SK-MEL-5 (cell line): ENCODE measurements around the gene CPN1. TPM values are rescaled to one million over a fixed set of nuclear protein-coding genes. Genes with fewer than 3 reads are reported as not detected.

Source experiments
- DNase-seq: peaks from one replicate; pipeline ENCODE4 v3.0.0-alpha.2; 2016; ENCODE audit warnings: low read depth, low spot score
- in situ Hi-C: cut with HindIII; loops from 2 replicates; pipeline ENCODE4 v1.10.0; 2016; ENCODE audit warnings: low sequenced_read_pairs, high pct_unique_total_duplicates, low pct_unique_long_range_greater_than_20kb
- total RNA-seq: library from RNA; depleted of rRNA; stranded (reverse); fragments of >200 nt; shearing (Covaris generic); gene quantifications from 2 replicates; pipeline ENCODE4 v1.2.3, GENCODE V29; 2014

Gene CPN1
- total RNA-seq, 1 experiment from 2014 or later, result 69.4 TPM

DNA sequence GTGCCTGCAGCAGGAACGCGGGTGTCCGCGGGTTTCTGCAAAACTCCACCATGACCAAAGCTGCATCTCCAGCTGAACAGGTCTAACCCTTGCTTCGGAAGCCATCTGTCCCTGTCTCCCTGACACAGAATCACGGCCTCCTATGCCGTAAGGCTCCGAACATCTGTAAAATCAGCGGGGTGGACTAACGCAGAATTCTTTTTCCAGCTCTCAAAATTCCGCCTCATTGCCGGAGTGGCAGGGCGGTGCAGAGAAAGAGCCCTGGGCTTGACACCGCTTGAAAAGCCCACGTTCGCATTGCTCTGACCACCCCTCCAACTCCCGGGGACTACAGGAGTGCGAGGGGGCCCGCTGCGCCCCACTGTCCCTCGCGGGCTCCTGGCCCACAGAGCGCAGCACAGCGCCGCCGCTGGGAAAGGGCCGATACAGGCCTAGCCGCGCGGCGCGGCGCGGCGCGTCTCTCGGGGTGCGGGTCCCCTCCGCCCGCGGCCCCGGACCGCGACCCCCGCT lies 72.3 kb downstream of the CPN1 start:
- peak; percentile 2 for DNase-seq
- in situ Hi-C loops, result no loop called here

DNA sequence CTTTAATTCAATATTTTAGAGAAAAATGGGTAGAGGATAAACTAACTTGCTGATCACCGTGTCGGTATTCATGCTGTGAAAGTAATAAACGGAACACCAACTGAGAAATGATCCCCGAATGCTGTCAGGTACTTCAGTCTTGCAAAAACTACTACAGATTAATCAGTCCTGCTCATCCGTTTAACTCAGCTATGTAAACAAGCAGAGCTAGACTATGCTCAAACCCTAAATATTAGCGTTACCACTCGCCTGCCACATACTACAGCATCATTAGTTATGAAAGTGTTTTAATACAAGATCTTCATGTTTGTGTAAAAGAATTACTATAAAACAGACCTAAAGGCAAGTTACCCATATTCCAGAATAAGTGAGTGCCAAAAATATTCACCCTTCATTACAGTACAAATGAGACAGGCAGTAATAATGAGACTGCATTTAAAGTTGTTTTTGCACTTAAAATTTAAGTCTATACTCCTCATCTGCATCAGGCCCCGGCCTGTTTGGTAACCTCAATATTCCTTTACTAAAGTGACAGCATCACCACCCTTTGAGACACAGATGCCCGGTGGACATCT lies 72.9 kb downstream of the CPN1 start:
- in situ Hi-C loops, result no loop called here
- no peak for DNase-seq

DNA sequence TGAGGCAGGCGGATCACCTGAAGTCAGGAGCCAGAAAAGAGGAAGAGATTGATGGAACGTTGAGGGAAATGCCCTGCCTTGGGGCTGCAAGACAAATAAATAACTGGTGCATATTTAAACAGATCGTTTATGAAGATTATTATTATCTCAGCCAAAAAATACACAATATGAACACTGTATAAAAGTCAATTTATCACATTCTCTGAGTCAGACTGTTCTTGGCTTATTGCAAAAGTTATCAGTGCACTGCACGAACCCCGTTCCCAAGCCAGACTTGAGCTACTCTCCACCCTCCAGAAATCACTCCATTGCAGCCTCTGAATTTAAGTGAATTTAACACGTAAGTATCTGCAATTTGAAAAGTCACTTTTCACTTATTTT lies 73.5 kb downstream of the CPN1 start:
- in situ Hi-C loops, result no loop called here
- DNase-seq, result no peak

DNA sequence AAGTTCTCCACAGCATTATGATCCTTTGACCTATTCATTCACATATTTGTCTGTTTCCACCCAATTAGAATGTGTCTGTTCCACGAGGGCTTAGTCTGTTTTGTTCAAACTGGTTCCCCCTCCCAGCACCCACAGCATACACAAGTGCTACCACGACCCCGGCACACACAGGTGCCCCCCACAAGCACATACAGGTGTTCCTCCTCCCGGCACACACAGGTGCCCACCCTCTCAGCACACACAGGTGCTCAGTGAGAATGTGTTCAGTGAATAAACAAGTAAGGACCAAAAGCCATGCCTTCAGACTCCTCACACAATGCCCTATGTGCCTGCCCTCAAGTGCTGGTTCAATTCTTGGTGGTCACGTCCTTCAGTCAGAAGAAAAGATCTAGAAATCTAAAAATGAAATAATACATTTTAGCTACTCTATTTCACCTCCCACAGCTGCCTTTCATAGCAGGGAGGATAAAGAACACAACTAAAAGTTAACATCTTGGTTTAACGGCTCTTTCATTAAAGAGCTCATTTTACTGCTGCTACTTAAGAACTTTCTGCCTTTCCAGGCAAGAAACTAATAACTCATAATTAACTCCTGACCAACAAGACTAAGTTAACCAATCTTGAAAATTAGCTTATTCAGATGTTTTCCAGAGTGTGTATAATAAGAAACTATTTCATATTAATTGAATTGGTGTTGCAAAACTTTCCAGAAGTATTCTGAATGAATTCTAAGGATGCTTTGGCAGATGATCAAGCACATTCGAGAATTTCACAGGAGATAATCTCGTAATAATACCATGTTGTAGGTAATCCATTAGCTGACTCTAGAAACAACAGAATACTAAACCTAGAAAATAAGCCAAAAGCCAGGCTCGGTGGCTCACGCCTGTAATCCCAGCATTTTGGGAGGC lies 74.2 kb downstream of the CPN1 start:
- in situ Hi-C loops, result no loop called here

DNA sequence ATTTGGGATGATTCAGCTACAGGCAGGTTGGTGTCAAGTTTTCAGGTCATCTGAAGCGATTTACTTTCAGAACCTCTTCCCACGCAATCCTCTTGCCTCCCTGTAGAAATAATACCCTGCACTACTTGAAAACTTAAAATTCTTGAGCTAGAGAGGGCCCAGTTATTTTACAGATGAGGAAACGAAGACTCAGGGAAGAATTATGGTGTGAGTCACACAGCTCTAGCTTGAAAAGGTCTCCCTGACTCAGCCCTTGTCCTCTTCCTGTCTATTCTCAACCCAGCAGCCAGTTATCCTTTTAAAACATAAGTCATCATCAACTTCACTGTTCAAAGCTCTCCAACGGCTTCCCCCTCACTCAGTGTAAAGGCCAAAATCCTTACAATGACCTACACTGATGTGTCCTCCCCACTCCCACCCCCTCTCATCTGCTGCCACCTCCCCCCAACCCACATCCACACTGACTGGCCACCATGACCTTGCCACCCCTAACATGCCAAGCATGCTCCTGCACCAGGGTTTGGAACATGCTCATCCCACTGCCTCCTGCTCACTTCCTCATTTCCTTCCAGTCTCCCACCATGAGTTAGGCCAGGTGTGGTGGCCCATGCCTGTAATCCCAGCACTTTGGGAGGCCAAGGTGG lies 75.3 kb downstream of the CPN1 start:
- in situ Hi-C loops, result no loop called here
- DNase-seq, result peak; percentile 26

More for the DNA sequence above, 74.2 kb downstream of the CPN1 start:
- DNase-seq, result no peak

DNA sequence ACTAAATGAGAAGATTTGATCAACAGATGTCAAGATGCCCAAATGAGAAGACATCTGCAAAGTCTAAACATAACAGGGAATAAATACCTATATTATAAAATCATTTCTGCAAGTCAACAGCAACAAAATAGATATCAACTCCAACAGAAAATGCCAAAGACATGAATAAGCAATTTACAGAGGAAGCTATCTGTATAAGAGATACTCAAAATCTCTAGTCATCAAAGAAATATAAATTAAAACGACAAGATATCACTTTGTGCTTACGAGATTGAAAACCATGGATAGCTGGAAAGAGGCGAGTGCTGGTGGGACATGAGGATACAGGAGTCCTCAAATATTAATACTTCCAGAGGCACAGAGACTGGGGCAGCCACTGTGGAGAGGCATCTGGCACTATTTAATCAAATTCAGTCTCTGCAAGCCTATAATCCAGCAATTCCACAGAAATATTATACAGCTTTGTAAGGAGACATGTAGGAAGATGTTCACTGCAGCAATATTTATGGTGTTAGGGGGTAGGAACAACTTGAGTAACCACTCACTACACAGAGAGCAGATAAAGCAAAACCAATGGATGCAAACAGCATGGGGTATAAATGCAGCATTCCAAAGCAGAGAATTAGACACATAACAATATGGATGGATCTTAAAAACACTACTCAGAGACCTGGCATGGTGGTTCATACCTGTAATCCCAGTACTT lies 76.7 kb downstream of the CPN1 start:
- DNase-seq, result no peak
- in situ Hi-C loops, result no loop called here

DNA sequence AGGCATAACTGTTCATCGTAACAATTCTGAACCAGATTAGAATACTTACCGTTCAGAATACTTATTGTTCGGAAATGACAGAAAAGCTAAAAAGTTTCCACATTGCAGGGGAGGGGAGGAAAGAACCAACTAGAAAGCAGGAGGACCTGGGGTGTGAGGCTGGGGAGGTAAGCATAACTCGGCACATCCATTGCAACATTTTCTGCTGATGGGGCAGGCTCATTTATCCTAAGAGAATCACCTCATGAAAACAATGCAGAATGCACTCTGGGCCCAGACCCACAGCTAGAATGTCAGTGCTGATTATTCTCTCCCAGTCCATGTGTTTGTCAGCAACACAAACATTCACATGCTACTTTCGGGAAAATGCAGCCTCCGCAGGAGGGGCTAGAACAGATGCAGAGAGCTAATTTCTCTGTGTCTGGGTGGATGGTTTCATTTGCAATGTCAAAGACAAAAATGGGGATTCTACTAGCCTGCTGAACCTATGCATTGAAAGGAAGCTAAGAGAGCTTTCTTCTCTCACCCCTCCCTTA lies 81.5 kb downstream of the CPN1 start:
- DNase-seq, result no peak
- in situ Hi-C loops, result no loop called here

DNA sequence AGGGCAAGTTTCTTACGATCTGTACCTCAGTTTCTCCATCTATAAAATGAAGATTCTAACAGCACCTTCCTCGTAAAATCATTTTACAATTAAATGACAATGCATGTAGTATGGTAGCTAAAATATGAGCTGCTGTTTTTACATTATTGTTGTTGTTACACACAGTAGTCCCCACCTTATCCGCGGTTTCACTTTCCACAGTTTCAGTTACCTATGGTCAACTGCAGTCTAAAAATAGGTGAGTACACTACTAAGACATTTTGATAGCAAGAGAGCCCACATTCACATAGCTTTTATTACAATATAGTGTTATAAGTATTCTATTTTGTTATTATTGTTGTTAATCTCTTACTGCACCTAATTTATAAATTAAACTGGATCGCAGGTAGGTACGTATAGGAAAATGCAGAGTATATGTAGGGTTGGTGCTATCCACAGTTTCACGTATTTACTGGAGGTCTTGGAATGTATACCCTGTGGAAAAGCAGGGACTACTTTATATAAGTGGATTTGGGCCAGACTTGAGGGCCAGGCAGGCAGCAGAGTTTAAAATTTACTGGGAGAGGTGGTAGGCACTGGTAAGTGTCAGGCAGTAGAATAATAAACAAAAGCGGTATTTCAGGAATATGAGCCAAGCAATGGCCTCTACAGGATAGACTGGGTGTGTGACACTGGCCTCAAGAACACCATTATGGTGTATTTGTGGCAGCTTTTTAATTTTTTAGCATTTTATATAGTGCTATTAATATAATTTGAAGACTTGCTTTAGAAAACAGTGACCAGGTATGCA lies 82.2 kb downstream of the CPN1 start:
- no peak for DNase-seq
- in situ Hi-C loops, result no loop called here

DNA sequence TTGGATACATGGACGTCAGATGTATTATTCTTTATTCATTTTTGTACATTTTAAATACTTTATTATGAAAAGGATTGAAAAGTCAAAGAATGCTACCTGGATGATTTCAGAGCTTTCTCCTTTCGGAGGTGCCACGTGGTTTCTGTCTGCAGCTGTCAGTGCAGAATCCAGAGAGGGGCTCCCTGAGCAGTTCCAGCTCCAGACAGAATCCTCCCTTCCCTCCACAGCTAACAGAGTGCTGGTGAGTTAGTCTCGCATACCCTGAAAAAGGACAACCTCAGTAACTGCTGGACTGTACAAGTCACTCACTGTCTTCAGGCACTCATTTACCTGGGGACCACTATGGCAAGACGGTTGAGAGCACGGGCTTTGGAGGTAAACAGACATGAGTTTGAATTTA lies 82.8 kb downstream of the CPN1 start:
- DNase-seq, result no peak

DNA sequence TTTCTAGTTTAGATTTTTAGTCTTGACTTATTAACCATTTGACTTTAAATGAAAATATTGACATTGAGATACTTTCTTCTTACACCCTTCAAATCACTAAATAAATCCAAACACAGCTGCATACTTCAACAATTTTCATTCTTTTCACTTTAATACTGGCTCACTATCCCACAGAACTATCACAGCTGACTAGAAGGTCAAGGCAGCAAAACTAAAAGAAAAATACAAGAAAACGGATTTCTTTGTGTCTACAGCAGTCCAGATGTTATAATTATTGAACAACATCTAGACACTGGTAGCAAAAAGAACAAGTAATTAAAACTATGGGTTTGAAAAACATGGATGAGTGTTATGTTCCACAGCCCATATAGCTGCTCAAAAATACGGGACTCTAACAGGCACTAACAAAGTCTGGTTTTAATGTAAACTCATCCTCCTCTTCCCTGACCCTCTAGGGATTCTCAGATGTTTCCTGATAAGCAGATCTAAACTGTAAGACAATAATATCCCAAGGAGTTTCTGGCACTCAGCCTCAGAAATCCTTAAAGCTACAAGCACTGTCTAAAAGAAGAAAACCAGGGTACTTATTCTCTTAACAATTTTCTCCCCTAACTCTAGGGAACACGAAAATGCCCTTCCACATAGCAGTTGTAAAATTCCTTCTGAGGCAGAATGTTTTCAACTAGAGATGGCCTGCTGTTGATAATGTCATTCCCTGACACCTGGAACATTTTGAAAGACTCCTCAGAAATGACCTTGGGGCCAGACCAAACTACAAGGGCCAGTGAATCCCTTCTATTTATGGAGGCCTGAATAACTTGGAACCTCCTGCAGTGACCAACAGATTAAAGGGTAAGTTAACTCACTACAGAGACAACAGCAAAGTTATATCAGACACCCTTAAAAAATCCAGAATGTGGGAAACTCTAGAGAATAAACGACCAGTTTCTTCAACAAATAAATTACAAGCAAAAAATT lies 84.7 kb downstream of the CPN1 start:
- DNase-seq, result peak; percentile 30
- in situ Hi-C loops, result no loop called here

More for the DNA sequence above, 82.8 kb downstream of the CPN1 start:
- in situ Hi-C loops, result no loop called here

DNA sequence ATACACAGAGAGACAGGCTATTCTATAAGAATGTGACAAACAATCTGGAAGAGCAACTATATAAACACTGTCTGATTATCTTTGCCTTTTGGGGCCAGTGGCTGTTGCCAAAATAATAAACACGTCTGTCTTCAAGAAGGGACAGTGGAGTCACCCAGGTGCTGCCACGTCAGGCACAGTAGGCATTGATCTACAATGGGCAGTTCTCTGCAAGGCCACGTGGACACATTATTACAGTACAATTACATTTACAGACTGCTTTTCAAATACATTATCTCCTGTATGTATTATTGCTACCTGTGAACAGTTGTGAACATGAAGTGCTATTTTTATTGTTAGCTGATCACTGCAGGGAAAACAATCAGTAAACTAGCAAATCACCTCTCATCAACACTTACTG lies 86.0 kb downstream of the CPN1 start:
- in situ Hi-C loops, result no loop called here
- DNase-seq, result no peak

DNA sequence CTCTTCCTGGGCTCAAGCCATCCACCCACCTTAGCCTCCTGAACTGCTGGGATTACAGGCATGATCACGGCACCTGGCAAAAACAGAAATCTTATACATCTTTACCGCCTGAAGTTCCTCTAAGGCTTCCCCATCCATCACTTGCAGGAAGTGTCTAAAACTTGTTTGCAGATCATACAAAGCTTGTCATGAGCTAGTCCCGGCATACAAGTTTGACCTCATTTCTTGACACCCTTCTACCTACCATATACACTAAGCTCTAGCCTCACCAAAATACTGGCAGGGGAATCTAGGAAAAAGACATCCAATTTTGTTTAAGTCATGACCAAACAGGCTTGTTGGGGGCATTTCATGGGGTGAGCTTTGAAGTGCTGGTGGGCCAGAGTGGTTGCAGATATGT lies 86.4 kb downstream of the CPN1 start:
- no peak for DNase-seq
- in situ Hi-C loops, result no loop called here

DNA sequence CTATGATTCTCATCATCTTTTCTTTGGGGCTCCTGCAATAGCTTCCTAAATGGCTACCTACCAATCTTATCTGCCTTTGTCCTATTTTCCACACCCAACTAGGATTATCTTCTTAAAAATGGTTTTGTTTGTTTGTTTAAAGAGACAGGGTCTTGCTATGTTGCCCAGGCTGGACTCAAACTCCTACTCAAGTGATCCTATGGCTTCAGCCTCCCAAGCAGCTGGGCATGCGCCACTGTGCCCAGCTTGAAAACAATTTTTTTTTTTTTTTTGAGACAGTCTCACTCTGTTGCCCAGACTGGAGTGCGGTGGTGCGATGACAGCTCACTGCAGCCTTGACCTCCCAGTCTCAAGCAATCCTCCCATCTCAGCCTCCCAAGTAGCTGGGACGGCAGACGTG lies 86.9 kb downstream of the CPN1 start:
- no peak for DNase-seq
- in situ Hi-C loops, result no loop called here

DNA sequence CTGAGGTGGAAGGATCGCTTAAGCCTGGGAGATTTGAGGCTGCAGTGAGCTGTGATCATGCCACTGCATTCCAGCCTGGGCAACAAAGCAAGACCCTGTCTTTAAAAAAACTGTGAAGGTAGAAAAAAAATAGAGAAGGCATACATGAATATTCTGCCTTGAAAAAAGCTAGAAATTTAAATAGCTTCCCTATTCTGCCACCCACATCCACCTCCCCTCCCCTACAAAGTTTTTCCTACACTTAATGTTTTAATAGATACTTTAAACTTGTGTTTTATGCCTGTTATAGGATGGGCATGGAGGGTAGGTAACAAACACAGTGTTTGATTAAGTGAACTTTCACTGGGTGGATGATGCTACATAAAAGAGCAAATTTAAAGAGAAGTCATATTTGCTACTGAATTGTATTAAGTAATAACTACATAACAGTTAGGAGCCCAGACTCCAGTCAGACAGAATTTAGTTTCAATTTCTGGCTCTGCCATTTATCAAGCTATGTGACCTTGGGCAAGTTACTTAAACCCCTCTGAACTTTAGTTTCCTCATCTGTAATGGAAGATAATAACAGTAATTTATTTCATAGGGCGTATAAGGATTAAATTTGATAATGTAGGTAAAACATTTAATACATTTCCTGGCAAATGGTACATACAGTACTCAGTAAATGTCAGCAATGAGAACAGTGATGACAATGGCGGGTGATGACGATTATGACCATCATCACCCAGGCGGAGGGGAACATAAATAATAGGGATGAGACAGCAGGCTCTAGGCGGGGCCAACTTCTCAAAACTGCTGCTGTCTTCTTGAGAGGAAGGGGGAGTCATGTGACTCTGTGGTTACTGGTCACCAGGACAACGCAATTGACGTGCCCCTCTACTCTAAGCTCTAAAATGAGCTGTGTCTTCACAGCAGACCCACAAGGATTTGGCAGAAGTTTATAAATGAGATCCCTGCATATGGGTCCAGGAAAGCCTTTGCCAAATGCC lies 87.7 kb downstream of the CPN1 start:
- peak; percentile 96 for DNase-seq
- in situ Hi-C loops, result no loop called here
